ENCODE measurements around the gene AGPAT4. TPM values are rescaled to one million over a fixed set of nuclear protein-coding genes. Genes with fewer than 3 reads are reported as not detected.

Gene AGPAT4
- total RNA-seq, 4 donors from 2014 or later = 7.2 to 20.2 (median 12.5) TPM

- ATAC-seq (ENCODE audit: low FRiP score) (no peak), DNase-seq (ENCODE audit: low spot score) (no peak)
- TF ChIP-seq, protein P1, sequence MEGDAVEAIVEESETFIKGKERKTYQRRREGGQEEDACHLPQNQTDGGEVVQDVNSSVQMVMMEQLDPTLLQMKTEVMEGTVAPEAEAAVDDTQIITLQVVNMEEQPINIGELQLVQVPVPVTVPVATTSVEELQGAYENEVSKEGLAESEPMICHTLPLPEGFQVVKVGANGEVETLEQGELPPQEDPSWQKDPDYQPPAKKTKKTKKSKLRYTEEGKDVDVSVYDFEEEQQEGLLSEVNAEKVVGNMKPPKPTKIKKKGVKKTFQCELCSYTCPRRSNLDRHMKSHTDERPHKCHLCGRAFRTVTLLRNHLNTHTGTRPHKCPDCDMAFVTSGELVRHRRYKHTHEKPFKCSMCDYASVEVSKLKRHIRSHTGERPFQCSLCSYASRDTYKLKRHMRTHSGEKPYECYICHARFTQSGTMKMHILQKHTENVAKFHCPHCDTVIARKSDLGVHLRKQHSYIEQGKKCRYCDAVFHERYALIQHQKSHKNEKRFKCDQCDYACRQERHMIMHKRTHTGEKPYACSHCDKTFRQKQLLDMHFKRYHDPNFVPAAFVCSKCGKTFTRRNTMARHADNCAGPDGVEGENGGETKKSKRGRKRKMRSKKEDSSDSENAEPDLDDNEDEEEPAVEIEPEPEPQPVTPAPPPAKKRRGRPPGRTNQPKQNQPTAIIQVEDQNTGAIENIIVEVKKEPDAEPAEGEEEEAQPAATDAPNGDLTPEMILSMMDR (IDR thresholded peaks at IDR 0.05) = no peak
Measured at GRCh38 chr6:161295784-161296183, 21.9 kb upstream of the AGPAT4 start.

GRCh38 chr6:161292650-161293281 lies 18.9 kb upstream of the AGPAT4 start:
- TF ChIP-seq, protein P1 (IDR thresholded peaks at IDR 0.05) = no peak
- DNase-seq (ENCODE audit: low spot score) (no peak), ATAC-seq (ENCODE audit: low FRiP score) (no peak)

GRCh38 chr6:161292145-161292544 lies 18.3 kb upstream of the AGPAT4 start:
- TF ChIP-seq, protein P1 (IDR thresholded peaks at IDR 0.05) = no peak
- DNase-seq (ENCODE audit: low spot score) (no peak), ATAC-seq (ENCODE audit: low FRiP score) (no peak)

GRCh38 chr6:161290751-161291150 lies 16.9 kb upstream of the AGPAT4 start:
- TF ChIP-seq, protein P1 (IDR thresholded peaks at IDR 0.05) = no peak
- DNase-seq (ENCODE audit: low spot score) (no peak), ATAC-seq (ENCODE audit: low FRiP score) (no peak)

DNA sequence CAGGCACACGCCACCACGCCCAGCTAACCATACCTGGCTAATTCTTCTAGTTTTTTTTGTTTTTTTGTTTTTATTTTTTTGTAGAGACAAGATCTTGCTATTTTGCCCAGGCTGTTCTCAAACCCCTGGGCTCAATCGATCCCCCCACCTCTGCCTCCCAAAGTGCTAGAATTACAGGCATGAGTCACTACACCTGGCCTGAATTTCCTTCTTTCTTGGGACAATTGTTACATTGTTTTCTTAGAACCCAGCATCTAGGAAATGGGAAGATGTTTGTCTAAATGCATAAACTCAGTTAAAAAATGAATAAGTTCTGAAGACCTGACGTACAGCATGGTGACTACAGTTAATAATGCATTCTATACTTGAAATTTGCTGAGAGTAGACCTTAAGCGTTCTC lies 10.8 kb upstream of the AGPAT4 start:
- TF ChIP-seq, protein P1 (IDR thresholded peaks at IDR 0.05) = no peak
- ATAC-seq (ENCODE audit: low FRiP score) = no peak
- DNase-seq (ENCODE audit: low spot score) = no peak

DNA sequence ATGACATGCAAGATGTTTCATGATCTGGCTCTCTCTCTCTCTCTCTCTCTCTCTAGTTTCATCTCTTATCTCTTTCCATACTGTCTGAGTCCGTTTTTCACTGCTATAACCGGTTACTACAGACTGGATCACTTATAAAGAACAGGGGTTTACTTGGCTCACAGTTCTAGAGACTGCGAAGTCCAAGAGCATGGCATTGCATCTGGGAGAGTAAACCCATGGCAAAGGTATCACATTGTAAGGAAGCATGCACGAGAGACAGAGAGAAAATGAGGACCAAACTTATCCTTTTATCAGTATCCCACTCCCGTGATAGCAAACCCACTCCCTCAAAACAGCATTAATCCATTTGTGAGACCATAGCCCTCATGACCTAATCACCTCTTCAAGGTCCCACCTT lies 7.2 kb upstream of the AGPAT4 start:
- ATAC-seq (ENCODE audit: low FRiP score) (no peak), DNase-seq (ENCODE audit: low spot score) (no peak)
- TF ChIP-seq, protein P1 (IDR thresholded peaks at IDR 0.05) = no peak

GRCh38 chr6:161279677-161280415 lies 6.0 kb upstream of the AGPAT4 start:
- no peak for ATAC-seq (ENCODE audit: low FRiP score)
- TF ChIP-seq, protein P1 (IDR thresholded peaks at IDR 0.05) = no peak
- DNase-seq (ENCODE audit: low spot score) = no peak
